OCI-LY1 (cell line): ENCODE data around the gene SLCO4A1.

ENCODE experiments used
- EZH2 ChIP-seq: fragments of 200-600 bp; sonication (generic), shearing (Covaris generic); IDR thresholded peaks from 2 replicates; pipeline ENCODE4 v1.8.0; 2017; ENCODE audit warnings: borderline replicate concordance, mixed run types, mild to moderate bottlenecking, antibody characterized with exemption, low read length, moderate library complexity, mixed read lengths
- TF ChIP-seq, protein P1 (sequence below): fragments of 200-600 bp; sonication (generic), shearing (Covaris generic); IDR thresholded peaks from 2 replicates; pipeline ENCODE4 v1.5.1; 2017; ENCODE audit warnings: mild to moderate bottlenecking, antibody characterized with exemption, low read length, moderate library complexity, mixed read lengths

DNA sequence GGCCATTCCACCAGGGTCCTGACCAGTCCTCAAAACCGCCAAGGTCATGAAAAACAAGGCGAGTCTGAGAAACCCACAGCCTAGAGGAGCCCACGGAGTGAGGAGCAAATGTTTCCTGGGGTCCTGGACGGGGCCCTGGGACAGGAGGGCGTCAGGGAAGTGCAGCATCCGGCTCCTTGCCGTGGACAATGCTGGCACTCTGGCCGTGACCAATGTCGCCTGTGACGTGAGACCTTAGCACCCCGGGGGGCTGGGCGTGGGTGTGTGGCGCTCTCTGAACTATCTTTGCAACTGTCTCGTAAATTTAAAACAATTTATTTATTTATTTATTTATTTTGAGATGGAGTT lies 34.1 kb upstream of the SLCO4A1 start:
- TF ChIP-seq, protein P1, sequence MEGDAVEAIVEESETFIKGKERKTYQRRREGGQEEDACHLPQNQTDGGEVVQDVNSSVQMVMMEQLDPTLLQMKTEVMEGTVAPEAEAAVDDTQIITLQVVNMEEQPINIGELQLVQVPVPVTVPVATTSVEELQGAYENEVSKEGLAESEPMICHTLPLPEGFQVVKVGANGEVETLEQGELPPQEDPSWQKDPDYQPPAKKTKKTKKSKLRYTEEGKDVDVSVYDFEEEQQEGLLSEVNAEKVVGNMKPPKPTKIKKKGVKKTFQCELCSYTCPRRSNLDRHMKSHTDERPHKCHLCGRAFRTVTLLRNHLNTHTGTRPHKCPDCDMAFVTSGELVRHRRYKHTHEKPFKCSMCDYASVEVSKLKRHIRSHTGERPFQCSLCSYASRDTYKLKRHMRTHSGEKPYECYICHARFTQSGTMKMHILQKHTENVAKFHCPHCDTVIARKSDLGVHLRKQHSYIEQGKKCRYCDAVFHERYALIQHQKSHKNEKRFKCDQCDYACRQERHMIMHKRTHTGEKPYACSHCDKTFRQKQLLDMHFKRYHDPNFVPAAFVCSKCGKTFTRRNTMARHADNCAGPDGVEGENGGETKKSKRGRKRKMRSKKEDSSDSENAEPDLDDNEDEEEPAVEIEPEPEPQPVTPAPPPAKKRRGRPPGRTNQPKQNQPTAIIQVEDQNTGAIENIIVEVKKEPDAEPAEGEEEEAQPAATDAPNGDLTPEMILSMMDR = no peak
- TF ChIP-seq EZH2 = no peak
